ENCODE results near the gene OR51V1. TPM values are rescaled to one million over a fixed set of nuclear protein-coding genes. Genes with fewer than 3 reads are reported as not detected.

OR51V1 gene
- total and polyA plus RNA-seq, 10 of the 15 experiments (the other 5 are each of a cell fraction or from before 2014, with no cell fraction given): not detected

GRCh38 chr11:5240458-5240857 is 40.0 kb upstream of the OR51V1 start:
- FAIRE-seq (no peak), DNase-seq (ENCODE audit: low read depth, low spot score) (no peak), ATAC-seq (no peak)
- Histone ChIP-seq H3K4me3 (no peak overlapping the region), H3K4me2 (ENCODE audit: control insufficient read depth, insufficient read depth) (no peak overlapping the region), H3K36me3 (ENCODE audit: control insufficient read depth in 2 of 2, insufficient read depth in 2 of 2, low read length in 1 of 2) (no peaks in the 10 kb centered on the region), H4K20me1 (ENCODE audit: control insufficient read depth, insufficient read depth) (no peaks in the 10 kb centered on the region), H3K9me3 (replicated peaks; ENCODE audit: control insufficient read depth, insufficient read depth, low read length) (no peaks in the 10 kb centered on the region), H3K79me2 (ENCODE audit: control insufficient read depth, insufficient read depth, low read length) (no peaks in the 10 kb centered on the region), H3K27ac (ENCODE audit: control insufficient read depth, insufficient read depth) (no peak overlapping the region), H3K27me3 (replicated peaks in 1 of 2; ENCODE audit: control insufficient read depth in 2 of 2, insufficient read depth in 2 of 2, low read length in 1 of 2) (no peaks in the 10 kb centered on the region; a peak in 1 of 4 replicates), H3K9ac (ENCODE audit: control insufficient read depth, insufficient read depth, low read length) (no peak overlapping the region), H2AFZ (ENCODE audit: control insufficient read depth, low read depth, low read length) (no peak overlapping the region), H3K4me1 (ENCODE audit: control insufficient read depth, insufficient read depth, low read length) (no peaks in the 10 kb centered on the region)
- RAD21 ChIA-PET (ENCODE audit: unreplicated experiment): no interaction called here
- SMC1A ChIA-PET (ENCODE audit: uncharacterized antibody, unreplicated experiment): interaction anchor here (1.0 to 1.4 kb wide), 2 partner anchors 50 to 130 kb away, joined by 3 to 4 read pairs; no protein-coding TSS in a partner anchor
- in situ Hi-C loops (cut with MboI): no loop called here
- CTCF ChIA-PET: interaction anchor here (1.4 kb wide), 1 partner anchor 39 kb away, joined by 4 read pairs; the partner anchor contains the start of gene OR51V1
- POLR2A ChIA-PET: no interaction called here
- intact Hi-C loops (cut with micrococcal nuclease; ENCODE audit: unreplicated experiment): no loop called here
- BruUV-seq (replicated peaks): no TSS peak
- TF ChIP-seq BCLAF1 (IDR thresholded peaks at IDR 0.05) (no peak), STAT1 (conservative IDR thresholded peaks at IDR 0.05) (no peak), NFIC (IDR thresholded peaks at IDR 0.05; ENCODE audit: low read depth, low read length) (no peak)
- 0% methylated on average over 2 of the region's 2 CpGs for WGBS (ENCODE audit: insufficient coverage, insufficient replicate concordance, low lambda C conversion rate, missing lambda C conversion rate)

- FAIRE-seq: no peak
- CTCF ChIA-PET: interaction anchor here (1.4 kb wide), 1 partner anchor 39 kb away, joined by 4 read pairs; the partner anchor contains the start of gene OR51V1
- SMC1A ChIA-PET (ENCODE audit: uncharacterized antibody, unreplicated experiment): interaction anchor here (1.4 kb wide), 1 partner anchor 130 kb away, joined by 3 read pairs; no protein-coding TSS in a partner anchor
- Histone ChIP-seq H3K9ac (ENCODE audit: control insufficient read depth, insufficient read depth, low read length) (no peak overlapping the region), H3K4me2 (ENCODE audit: control insufficient read depth, insufficient read depth) (no peak overlapping the region), H3K36me3 (ENCODE audit: control insufficient read depth in 2 of 2, insufficient read depth in 2 of 2, low read length in 1 of 2) (no peaks in the 10 kb centered on the region), H3K79me2 (ENCODE audit: control insufficient read depth, insufficient read depth, low read length) (no peaks in the 10 kb centered on the region), H3K27ac (ENCODE audit: control insufficient read depth, insufficient read depth) (no peak overlapping the region), H4K20me1 (ENCODE audit: control insufficient read depth, insufficient read depth) (no peaks in the 10 kb centered on the region), H2AFZ (ENCODE audit: control insufficient read depth, low read depth, low read length) (no peak overlapping the region), H3K4me3 (no peak overlapping the region), H3K9me3 (replicated peaks; ENCODE audit: control insufficient read depth, insufficient read depth, low read length) (no peaks in the 10 kb centered on the region), H3K27me3 (replicated peaks in 1 of 2; ENCODE audit: control insufficient read depth in 2 of 2, insufficient read depth in 2 of 2, low read length in 1 of 2) (no peaks in the 10 kb centered on the region; a peak in 1 of 4 replicates), H3K4me1 (ENCODE audit: control insufficient read depth, insufficient read depth, low read length) (no peaks in the 10 kb centered on the region)
- DNase-seq (ENCODE audit: low read depth, low spot score): no peak
- intact Hi-C loops (cut with micrococcal nuclease; ENCODE audit: unreplicated experiment): no loop called here
- in situ Hi-C loops (cut with MboI): no loop called here
- WGBS (ENCODE audit: insufficient coverage, insufficient replicate concordance, low lambda C conversion rate, missing lambda C conversion rate): 0% methylated on average over 1 of the region's 1 CpG
- TF ChIP-seq TCF7 (IDR thresholded peaks at IDR 0.05; ENCODE audit: borderline replicate concordance): no peak
- no peak for TF ChIP-seq CTCF (IDR thresholded peaks at IDR 0.05 in 2 of 3, conservative IDR thresholded peaks at IDR 0.05 in 1 of 3; ENCODE audit: control insufficient read depth in 2 of 3, extremely low read depth in 1 of 3, insufficient read depth in 1 of 3, low read depth in 3 of 3, low read length in 3 of 3)
- no peak for TF ChIP-seq ZNF622 (IDR thresholded peaks at IDR 0.05)
- no peak for TF ChIP-seq NBN (IDR thresholded peaks at IDR 0.05)
- POLR2A ChIA-PET: no interaction called here
- no peak for ATAC-seq
- no TSS peak for BruUV-seq (replicated peaks)
- RAD21 ChIA-PET (ENCODE audit: unreplicated experiment): no interaction called here
Observed at GRCh38 chr11:5240056-5240455, 39.6 kb upstream of the OR51V1 start.
